Panc1 (cell line): ENCODE results near the gene KIAA0586. TPM values are rescaled to one million over a fixed set of nuclear protein-coding genes. Genes with fewer than 3 reads are reported as not detected.

Source experiments
- ATAC-seq: fragments of 200-7000 bp; cut with Tn5 transposase; 2 replicates; pipeline ENCODE4 v1.9.1; 2020; ENCODE audit warnings: mild to moderate bottlenecking, moderate library complexity
- BruUV-seq: library from RNA; stranded (reverse); fragments of 400-500 nt; replicated peaks from 2 replicates; lab custom pipeline; 2021; lab: Mats Ljungman, UMichigan
- CTCF ChIA-PET: fragments of 300-600 bp; sonication (Branson Sonifier 250); formaldehyde crosslinking; loops from one replicate; lab custom pipeline; 2022; ENCODE audit warnings: antibody characterized with exemption; lab: Charles Lee
- POLR2A ChIA-PET: fragments of 300-600 bp; sonication (Branson Sonifier 250); formaldehyde crosslinking; loops from one replicate; lab custom pipeline; 2022; ENCODE audit warnings: antibody characterized with exemption; lab: Charles Lee
- DNase-seq: peaks from one replicate; pipeline ENCODE4 v3.0.0-alpha.2; 2010; ENCODE audit warnings: low read depth, low spot score
- H3K27ac ChIP-seq: 2 replicates; pipeline ENCODE4 v1.5.1; 2011; ENCODE audit warnings: mild to moderate bottlenecking, low read length, inconsistent platforms
- H3K27me3 ChIP-seq: fragments of 200-500 bp; sonication (Bioruptor generic); 2 replicates; pipeline ENCODE4 v1.6.0; 2014; ENCODE audit warnings: low read length, inconsistent platforms; ENCODE audit not compliant: control insufficient read depth, insufficient read depth
- H3K36me3 ChIP-seq: fragments of 200-500 bp; sonication (Bioruptor generic); 2 replicates; pipeline ENCODE4 v1.5.1; 2014; ENCODE audit warnings: inconsistent platforms, mild to moderate bottlenecking, low read length, moderate library complexity; ENCODE audit not compliant: control insufficient read depth, insufficient read depth
- H3K4me1 ChIP-seq: 2 replicates; pipeline ENCODE4 v1.5.1; 2011; ENCODE audit warnings: inconsistent platforms, mild to moderate bottlenecking, low read length, moderate library complexity; ENCODE audit not compliant: control insufficient read depth, insufficient read depth
- H3K4me3 ChIP-seq, 2 experiments: 2 replicates each; pipeline ENCODE4 v1.5.1; 2011 to 2012; ENCODE audit warnings: low read depth in 2 of 2, low read length in 2 of 2, mild to moderate bottlenecking in 2 of 2, inconsistent platforms in 1 of 2, moderate library complexity in 1 of 2
- H3K9me3 ChIP-seq: fragments of 200-500 bp; sonication (Bioruptor generic); 2 replicates; pipeline ENCODE4 v1.5.1; 2014; ENCODE audit warnings: low read depth, mild to moderate bottlenecking, inconsistent platforms, low read length, moderate library complexity; ENCODE audit not compliant: control insufficient read depth, insufficient read depth
- CTCF ChIP-seq: fragments of 450-650 bp; IDR thresholded peaks from 2 replicates; pipeline ENCODE4 v1.5.1; 2017; ENCODE audit warnings: mild to moderate bottlenecking
- POLR2AphosphoS5 ChIP-seq: IDR thresholded peaks from 2 replicates; pipeline ENCODE4 v1.6.1; 2012; ENCODE audit warnings: mild to moderate bottlenecking, low read depth, low read length, moderate library complexity
- REST ChIP-seq, 2 experiments: IDR thresholded peaks; 2 replicates each; pipeline ENCODE4 v1.6.1; 2011 to 2012; ENCODE audit warnings: low read depth in 2 of 2, control low read depth in 1 of 2, low read length in 1 of 2, mild to moderate bottlenecking in 1 of 2, moderate library complexity in 1 of 2; ENCODE audit not compliant: insufficient read depth in 1 of 2
- SIN3A ChIP-seq: IDR thresholded peaks from 2 replicates; pipeline ENCODE4 v1.6.1; 2012; ENCODE audit warnings: low read depth, mild to moderate bottlenecking, low read length, moderate library complexity, borderline replicate concordance; ENCODE audit not compliant: insufficient read depth
- TCF7L2 ChIP-seq: IDR thresholded peaks from 2 replicates; pipeline ENCODE4 v1.6.1; 2011; ENCODE audit warnings: mild to moderate bottlenecking, low read depth, low read length, inconsistent platforms
- in situ Hi-C: cut with HindIII; loops from 2 replicates; pipeline ENCODE4 v1.10.0; 2016; ENCODE audit warnings: low sequenced_read_pairs, low pct_unique_long_range_greater_than_20kb
- intact Hi-C: fragments of 100-400 bp; cut with micrococcal nuclease; formaldehyde crosslinking; loops from one replicate; pipeline ENCODE4 v1.10.0; 2022; ENCODE audit not compliant: unreplicated experiment
- total RNA-seq: library from RNA; stranded (reverse); gene quantifications from one replicate; pipeline ENCODE4 v1.2.1, GENCODE V29; 2021; ENCODE audit not compliant: unreplicated experiment

The KIAA0586 gene
- total RNA-seq, 1 experiment from 2014 or later, result 14.7 TPM

- Histone ChIP-seq H3K36me3 (peaks cover 4% of the 10 kb centered on the region), H3K27me3 (no peaks in the 10 kb centered on the region), H3K4me1 (peaks cover 3% of the 10 kb centered on the region), H3K4me3 (no peak overlapping the region), H3K27ac (no peak overlapping the region), H3K9me3 (no peaks in the 10 kb centered on the region)
- intact Hi-C loops (no loop called here), in situ Hi-C loops (no loop called here)
- CTCF ChIA-PET, result no interaction called here
- no TSS peak for BruUV-seq
- TF ChIP-seq SIN3A (no peak), REST (IDR thresholded peaks at IDR 0.05; ENCODE audit: insufficient read depth in 1 of 2, low read depth in 2 of 2, low read length in 1 of 2) (no peak), CTCF (no peak)
- DNase-seq (no peak), ATAC-seq (no peak)
- POLR2A ChIA-PET, result no interaction called here
Observed at GRCh38 chr14:58466459-58466858, 38.9 kb downstream of the KIAA0586 start.

- ChIA-PET CTCF (no interaction called here), POLR2A (no interaction called here)
- Histone ChIP-seq H3K27ac (no peak overlapping the region), H3K4me1 (peaks cover 3% of the 10 kb centered on the region), H3K27me3 (no peaks in the 10 kb centered on the region), H3K4me3 (no peak overlapping the region), H3K36me3 (peaks cover 4% of the 10 kb centered on the region), H3K9me3 (no peaks in the 10 kb centered on the region)
- DNase-seq, result no peak
- BruUV-seq, result no TSS peak
- in situ Hi-C loops (no loop called here), intact Hi-C loops (no loop called here)
- ATAC-seq, result no peak
- no peak for TF ChIP-seq POLR2AphosphoS5
- no peak for TF ChIP-seq TCF7L2
- no peak for TF ChIP-seq REST (IDR thresholded peaks at IDR 0.05; ENCODE audit: insufficient read depth in 1 of 2, low read depth in 2 of 2, low read length in 1 of 2)
- peak; percentile 20; the same call in 1 of the 2 replicates for TF ChIP-seq CTCF
Observed at GRCh38 chr14:58467575-58467974, 40.1 kb downstream of the KIAA0586 start.
